ENCODE measurements around the gene PDCD11. TPM values are rescaled to one million over a fixed set of nuclear protein-coding genes. Genes with fewer than 3 reads are reported as not detected.
"Not testable (repeated sequence)": the region's sequence is repeated elsewhere in the genome, so short reads cannot be mapped to it uniquely, and the experiment has no call there.

Gene PDCD11
- total RNA-seq, 1 donor from 2014 or later: 56.1 TPM

GRCh38 chr10:103355906-103356599, 40.4 kb upstream of the PDCD11 start:
- TF ChIP-seq CTCF (IDR thresholded peaks at IDR 0.05; ENCODE audit: unreplicated experiment): no peak
- no peaks in the 10 kb centered on the region for H3K4me1 Mint-ChIP-seq (ENCODE audit: low read depth)
- no peak overlapping the region for H3K27ac Mint-ChIP-seq
- no peaks in the 10 kb centered on the region for H3K9me3 Mint-ChIP-seq (ENCODE audit: low read depth)
- DNase-seq (ENCODE audit: low spot score, unreplicated experiment): no peak
- no peak overlapping the region for H3K4me3 Mint-ChIP-seq (ENCODE audit: low read depth)
- H3K36me3 Mint-ChIP-seq (ENCODE audit: insufficient read depth): no peaks in the 10 kb centered on the region
- no peaks in the 10 kb centered on the region for H3K27me3 Mint-ChIP-seq

- H3K4me1 Mint-ChIP-seq (ENCODE audit: low read depth); H3K27ac Mint-ChIP-seq: not testable (repeated sequence)
These were observed 36.9 kb upstream of the PDCD11 start for GRCh38 chr10:103359493-103359892.

GRCh38 chr10:103360791-103361190, 35.6 kb upstream of the PDCD11 start:
- not testable (repeated sequence) for H3K4me1 Mint-ChIP-seq (ENCODE audit: low read depth); H3K9me3 Mint-ChIP-seq (ENCODE audit: low read depth); H3K4me3 Mint-ChIP-seq (ENCODE audit: low read depth); H3K27ac Mint-ChIP-seq; H3K27me3 Mint-ChIP-seq; H3K36me3 Mint-ChIP-seq (ENCODE audit: insufficient read depth); DNase-seq (ENCODE audit: low spot score, unreplicated experiment)

More at GRCh38 chr10:103359493-103359892, 36.9 kb upstream of the PDCD11 start:
- not testable (repeated sequence) for H3K4me3 Mint-ChIP-seq (ENCODE audit: low read depth); H3K27me3 Mint-ChIP-seq; H3K36me3 Mint-ChIP-seq (ENCODE audit: insufficient read depth); H3K9me3 Mint-ChIP-seq (ENCODE audit: low read depth); DNase-seq (ENCODE audit: low spot score, unreplicated experiment)

GRCh38 chr10:103367379-103367781, 29.0 kb upstream of the PDCD11 start:
- Mint-ChIP-seq H3K27me3 (no peaks in the 10 kb centered on the region), H3K4me1 (ENCODE audit: low read depth) (peaks cover 2% of the 10 kb centered on the region), H3K36me3 (ENCODE audit: insufficient read depth) (no peaks in the 10 kb centered on the region), H3K27ac (peak overlapping the region; percentile 95), H3K4me3 (ENCODE audit: low read depth) (peak overlapping the region; percentile 92), H3K9me3 (ENCODE audit: low read depth) (no peaks in the 10 kb centered on the region)
- DNase-seq (ENCODE audit: low spot score, unreplicated experiment): no peak
- no peak for TF ChIP-seq CTCF (IDR thresholded peaks at IDR 0.05; ENCODE audit: unreplicated experiment)

GRCh38 chr10:103367782-103368518, 28.5 kb upstream of the PDCD11 start, which contains the start of gene TAF5:
TSS of gene TAF5 (plus strand) at chr10:103367976. CDS start at chr10:103367990, 14 bp downstream.
- H3K4me3 Mint-ChIP-seq (ENCODE audit: low read depth): peak within 1 kb of the TSS; percentile 92
- no peaks in the 10 kb centered on the region for H3K27me3 Mint-ChIP-seq
- no peak for TF ChIP-seq CTCF (IDR thresholded peaks at IDR 0.05; ENCODE audit: unreplicated experiment)
- H3K9me3 Mint-ChIP-seq (ENCODE audit: low read depth): no peaks in the 10 kb centered on the region
- peaks cover 2% of the 10 kb centered on the region for H3K4me1 Mint-ChIP-seq (ENCODE audit: low read depth)
- DNase-seq (ENCODE audit: low spot score, unreplicated experiment): peak; percentile 85
- no peaks in the 10 kb centered on the region for H3K36me3 Mint-ChIP-seq (ENCODE audit: insufficient read depth)
- peak within 1 kb of the TSS; percentile 95 for H3K27ac Mint-ChIP-seq

- Mint-ChIP-seq H3K36me3 (ENCODE audit: insufficient read depth) (peaks cover 7% of the 10 kb centered on the region), H3K27me3 (no peaks in the 10 kb centered on the region), H3K4me1 (ENCODE audit: low read depth) (peaks cover 1% of the 10 kb centered on the region), H3K4me3 (ENCODE audit: low read depth) (no peak overlapping the region), H3K9me3 (ENCODE audit: low read depth) (no peaks in the 10 kb centered on the region), H3K27ac (no peak overlapping the region)
- no peak for TF ChIP-seq CTCF (IDR thresholded peaks at IDR 0.05; ENCODE audit: unreplicated experiment)
- DNase-seq (ENCODE audit: low spot score, unreplicated experiment): no peak
These were observed 22.9 kb upstream of the PDCD11 start for GRCh38 chr10:103373544-103373943.
